HEK293 (cell line): ENCODE data around the gene VPS13D.

Experiments
- TRIM28 ChIP-seq: IDR thresholded peaks from 2 replicates; pipeline ENCODE4 v1.6.1; 2011; ENCODE audit warnings: low read length, control low read depth, borderline replicate concordance
- ZNF140 ChIP-seq: fragments of 450-650 bp; formaldehyde crosslinking; IDR thresholded peaks from 2 replicates; pipeline ENCODE4 v1.5.1; 2016; ENCODE audit warnings: missing biosample characterization, missing genetic modification characterization
- ZNF433 ChIP-seq: fragments of 450-650 bp; formaldehyde crosslinking; IDR thresholded peaks from 2 replicates; pipeline ENCODE4 v1.5.1; 2016; ENCODE audit warnings: missing biosample characterization, missing genetic modification characterization, low read depth
- TF ChIP-seq, protein P1 (sequence below): fragments of 450-650 bp; formaldehyde crosslinking; IDR thresholded peaks from 2 replicates; pipeline ENCODE4 v1.5.1; 2016; ENCODE audit warnings: missing biosample characterization, missing genetic modification characterization

DNA sequence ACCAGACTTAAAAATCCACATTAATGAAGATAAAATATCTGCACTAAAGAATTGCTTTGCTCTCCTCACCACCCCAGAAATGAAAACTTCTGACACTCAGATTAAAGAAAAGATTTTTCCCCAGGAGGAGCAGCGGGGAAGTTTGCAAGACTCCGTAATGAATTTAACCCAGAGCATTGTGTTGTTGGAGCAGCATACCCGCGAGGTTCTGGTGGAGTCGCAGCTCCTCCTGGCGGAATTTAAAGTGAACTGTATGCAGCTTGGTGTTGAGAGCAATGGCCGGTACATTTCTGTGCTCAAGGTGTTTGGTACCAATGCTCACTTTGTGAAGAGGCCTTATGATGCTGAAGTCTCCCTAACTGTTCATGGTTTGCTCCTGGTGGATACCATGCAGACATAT, 46.4 kb downstream of the VPS13D start:
- TF ChIP-seq ZNF433 (tag by site-specific recombination), result no peak
- TF ChIP-seq, protein P1, sequence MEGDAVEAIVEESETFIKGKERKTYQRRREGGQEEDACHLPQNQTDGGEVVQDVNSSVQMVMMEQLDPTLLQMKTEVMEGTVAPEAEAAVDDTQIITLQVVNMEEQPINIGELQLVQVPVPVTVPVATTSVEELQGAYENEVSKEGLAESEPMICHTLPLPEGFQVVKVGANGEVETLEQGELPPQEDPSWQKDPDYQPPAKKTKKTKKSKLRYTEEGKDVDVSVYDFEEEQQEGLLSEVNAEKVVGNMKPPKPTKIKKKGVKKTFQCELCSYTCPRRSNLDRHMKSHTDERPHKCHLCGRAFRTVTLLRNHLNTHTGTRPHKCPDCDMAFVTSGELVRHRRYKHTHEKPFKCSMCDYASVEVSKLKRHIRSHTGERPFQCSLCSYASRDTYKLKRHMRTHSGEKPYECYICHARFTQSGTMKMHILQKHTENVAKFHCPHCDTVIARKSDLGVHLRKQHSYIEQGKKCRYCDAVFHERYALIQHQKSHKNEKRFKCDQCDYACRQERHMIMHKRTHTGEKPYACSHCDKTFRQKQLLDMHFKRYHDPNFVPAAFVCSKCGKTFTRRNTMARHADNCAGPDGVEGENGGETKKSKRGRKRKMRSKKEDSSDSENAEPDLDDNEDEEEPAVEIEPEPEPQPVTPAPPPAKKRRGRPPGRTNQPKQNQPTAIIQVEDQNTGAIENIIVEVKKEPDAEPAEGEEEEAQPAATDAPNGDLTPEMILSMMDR (tag by site-specific recombination), result no peak
- no peak for TF ChIP-seq ZNF140
- no peak for TF ChIP-seq TRIM28
